Stimulated activated CD4-positive, alpha-beta T cell treated with anti-CD3 and anti-CD28 coated beads, TNF-alpha, amount 100 ng/mL, for 24 hours (primary cell): ENCODE results near the gene ZNF428.
"Not testable (repeated sequence)": the region's sequence is repeated elsewhere in the genome, so short reads cannot be mapped to it uniquely, and the experiment has no call there.

Source experiments
- DNase-seq, 3 experiments: peaks; one replicate each; pipeline ENCODE4 v3.0.0-alpha.2; 2020; ENCODE audit warnings: low read depth in 3 of 3

The ZNF428 gene

GRCh38 chr19:43618921-43619261 lies 538 bp downstream of the ZNF428 start:
- DNase-seq = peak in 2 of 3 experiments; percentile 27 to 49

- no peak for DNase-seq
These were observed 2.5 kb downstream of the ZNF428 start for GRCh38 chr19:43616954-43617353.

DNA sequence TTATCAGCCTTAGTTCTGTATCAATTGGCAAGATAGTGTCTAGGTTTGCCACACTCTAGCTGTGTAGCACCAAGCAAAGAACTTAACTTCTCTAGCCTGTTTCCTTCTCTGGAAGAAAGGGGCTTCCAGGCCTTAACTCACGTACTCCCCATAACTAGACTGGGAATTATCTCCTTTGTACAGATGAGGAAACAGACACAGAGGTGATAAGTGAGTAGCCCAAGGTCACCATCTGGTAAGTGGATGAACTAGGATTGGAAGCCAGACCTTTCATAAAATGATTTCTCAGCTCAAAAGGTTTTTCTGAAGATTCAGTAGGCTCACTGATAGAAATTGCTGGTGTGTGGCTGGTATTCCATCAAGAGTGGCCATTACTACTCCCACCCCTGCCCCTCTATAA lies 3.1 kb downstream of the ZNF428 start:
- no peak for DNase-seq

DNA sequence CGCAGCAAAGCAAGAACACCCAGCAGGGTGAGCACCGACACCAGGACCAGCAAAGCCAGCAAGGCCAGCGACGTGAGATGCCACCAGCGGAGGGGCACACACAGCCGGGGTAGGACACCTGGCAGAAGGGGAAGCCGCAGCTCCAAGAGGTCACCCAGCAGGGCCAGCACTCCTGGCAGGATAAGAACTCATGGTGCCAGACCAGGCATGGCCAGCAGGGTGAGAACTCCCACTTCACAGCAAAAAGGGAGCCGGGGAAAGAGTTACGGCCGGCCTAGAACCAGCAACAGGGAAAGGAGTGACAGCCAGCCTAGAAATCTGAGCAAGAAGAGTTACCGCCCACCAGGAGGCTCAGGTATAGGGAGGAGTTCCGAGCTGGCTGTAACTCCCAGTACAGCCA lies 7.1 kb downstream of the ZNF428 start:
- no peak for DNase-seq

- DNase-seq = no peak
These were observed 7.6 kb downstream of the ZNF428 start, which contains the start of gene SRRM5 for GRCh38 chr19:43611788-43612187. TSS of gene SRRM5 (plus strand) at chr19:43612088. CDS start at chr19:43612122, 34 bp downstream.

DNA sequence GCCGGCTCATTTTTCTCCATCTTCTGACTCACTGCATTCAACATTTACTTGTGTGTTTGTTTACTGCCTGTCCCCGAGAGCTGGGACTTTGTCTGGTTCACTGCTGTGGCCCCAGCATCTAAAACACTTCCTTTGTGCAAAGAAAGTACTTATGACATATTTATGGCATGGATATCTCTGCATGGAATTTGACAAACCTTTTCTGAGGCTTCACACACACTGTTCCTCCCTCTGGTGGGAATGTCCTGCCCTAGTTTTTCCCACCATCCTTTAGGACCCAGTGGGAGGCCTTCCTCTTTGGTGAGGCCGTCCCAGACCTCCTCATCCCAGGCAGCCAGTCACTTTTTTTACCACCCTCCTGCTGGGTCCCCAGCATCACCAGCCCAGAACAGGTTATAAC lies 8.9 kb downstream of the ZNF428 start:
- DNase-seq = no peak

GRCh38 chr19:43609872-43610271 lies 9.6 kb downstream of the ZNF428 start:
- no peak for DNase-seq

DNA sequence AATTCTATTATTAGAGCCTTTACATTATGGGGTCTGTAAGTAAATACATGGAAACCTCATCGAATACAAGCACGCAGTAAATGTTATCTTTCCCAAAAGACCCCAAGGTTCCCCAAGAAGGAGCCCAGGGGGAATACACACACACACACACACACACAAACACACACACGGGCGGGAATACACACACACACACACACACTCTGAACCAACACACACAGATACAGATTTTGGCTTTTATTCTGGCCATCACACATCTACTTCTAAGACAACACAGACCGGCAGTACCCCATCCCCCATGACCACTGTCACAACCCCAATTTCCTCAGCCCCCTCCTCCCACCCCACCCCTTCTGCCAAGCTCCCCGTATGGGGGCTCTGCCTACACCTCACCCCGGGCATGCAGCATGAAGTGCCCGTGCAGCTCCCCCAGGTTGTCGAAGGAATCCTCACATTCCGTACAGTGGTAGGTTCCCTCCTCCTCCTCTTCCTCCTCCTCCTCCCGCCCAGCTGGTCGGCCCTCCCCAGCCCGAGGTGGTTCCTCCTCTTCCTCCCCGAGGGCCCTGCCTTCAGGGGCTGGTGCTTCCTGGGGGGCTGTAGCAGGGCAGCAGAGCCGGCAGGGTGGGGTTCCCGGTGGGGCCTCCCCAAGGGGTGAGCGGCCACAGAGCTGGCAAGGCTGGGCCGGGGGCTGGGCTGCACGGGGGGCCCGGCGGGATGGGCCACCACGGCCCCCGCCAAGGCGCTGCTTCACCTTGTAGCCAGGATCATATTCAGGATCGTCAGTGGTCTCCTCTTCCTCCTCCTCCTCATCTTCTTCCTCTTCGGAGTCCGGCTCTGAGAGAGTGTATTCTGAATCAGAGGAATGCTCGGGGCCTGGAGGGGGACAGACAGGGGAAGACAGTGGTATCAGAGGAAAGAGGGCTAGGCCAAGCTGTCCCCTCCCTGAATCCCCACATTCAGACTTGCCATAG lies 11.9 kb downstream of the ZNF428 start:
- no peak for DNase-seq

- DNase-seq = no peak
These were observed 12.7 kb downstream of the ZNF428 start for GRCh38 chr19:43606569-43607229.

DNA sequence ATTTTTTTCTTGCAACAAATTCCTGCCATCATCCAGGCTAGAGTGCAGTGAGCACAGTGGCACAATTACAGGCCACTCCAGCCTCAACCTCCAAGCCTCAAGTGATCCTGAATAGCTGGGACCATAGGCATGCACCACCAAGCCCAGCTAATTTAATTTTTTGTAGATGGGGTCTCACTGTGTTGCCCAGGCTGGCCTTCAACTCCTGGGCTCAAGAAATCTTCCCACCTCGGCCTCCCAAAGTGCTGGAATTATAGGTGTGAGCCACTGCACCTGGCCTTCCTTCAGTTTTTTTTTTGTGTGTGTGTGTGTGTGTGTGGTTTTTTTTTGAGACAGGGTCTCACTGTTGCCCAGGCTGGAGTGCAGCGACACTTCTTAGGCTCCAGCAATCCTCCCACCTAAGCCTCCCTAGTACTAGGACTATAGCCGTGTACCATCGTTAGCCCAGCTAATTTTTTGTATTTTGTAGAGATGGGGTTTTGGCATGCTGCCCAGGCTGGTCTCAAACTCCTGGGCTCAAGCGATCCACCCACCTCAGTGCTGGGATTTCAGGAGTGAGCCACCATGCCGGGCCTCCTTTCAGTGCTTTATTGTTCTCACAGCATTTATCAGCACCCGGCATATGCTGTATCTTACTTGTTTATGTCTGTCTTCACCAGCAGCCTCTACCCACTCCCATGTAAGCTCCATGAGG lies 13.4 kb downstream of the ZNF428 start:
- DNase-seq = no peak

DNA sequence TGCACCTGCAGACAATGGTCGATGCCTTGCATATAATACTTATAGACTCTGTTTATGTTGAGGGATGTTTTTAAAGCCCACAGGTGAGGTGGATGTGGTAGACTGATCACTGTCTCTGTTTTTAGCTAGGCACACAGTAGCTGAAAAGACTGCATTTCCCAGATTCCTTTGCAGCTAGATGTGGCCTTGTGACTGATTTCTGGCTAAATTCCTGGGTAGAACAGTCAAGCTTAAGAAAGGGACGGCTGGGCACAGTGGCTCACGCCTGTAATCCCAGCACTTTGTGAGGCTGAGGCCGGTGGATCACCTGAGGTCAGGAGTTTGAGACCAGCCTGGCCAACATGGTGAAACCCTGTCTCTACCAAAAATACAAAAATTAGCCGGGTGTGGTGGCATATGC lies 19.1 kb downstream of the ZNF428 start:
- DNase-seq = not testable (repeated sequence)

DNA sequence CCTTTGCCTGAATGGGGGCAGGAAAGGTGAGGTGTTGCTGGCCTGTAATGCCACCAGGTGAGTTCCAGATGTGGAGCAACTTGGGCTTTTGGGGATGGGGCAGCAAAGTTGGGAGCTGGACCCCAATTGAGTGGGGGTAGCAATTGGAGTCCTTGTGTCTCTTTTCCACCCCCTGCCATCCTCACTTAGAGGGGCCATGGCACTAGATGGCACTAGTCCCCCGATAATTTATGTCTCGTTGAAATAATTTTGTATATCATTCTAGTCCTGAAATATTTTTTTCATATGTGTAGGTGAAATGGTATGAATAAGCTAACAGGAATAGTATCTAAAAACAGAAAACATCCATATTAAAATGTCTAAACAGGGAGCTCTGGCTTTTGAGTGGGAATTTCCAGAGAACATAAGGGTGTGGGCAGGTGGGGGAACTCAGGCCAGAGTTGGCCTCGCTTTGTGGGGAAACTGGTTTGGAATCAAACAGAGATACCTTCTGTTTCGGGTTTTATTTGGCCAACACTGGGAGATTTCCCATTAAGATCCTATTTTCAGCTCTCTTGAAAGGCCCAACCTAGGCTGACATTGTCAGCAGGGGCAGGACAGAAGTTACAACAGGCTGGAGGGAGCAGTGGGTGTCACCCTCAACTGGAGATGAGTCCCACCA lies 19.7 kb downstream of the ZNF428 start:
- no peak for DNase-seq

GRCh38 chr19:43598445-43599240 lies 20.8 kb downstream of the ZNF428 start:
- no peak for DNase-seq

- no peak for DNase-seq
These were observed 21.6 kb downstream of the ZNF428 start for GRCh38 chr19:43597876-43598275.

GRCh38 chr19:43596842-43597461 lies 22.5 kb downstream of the ZNF428 start:
- DNase-seq = no peak

DNA sequence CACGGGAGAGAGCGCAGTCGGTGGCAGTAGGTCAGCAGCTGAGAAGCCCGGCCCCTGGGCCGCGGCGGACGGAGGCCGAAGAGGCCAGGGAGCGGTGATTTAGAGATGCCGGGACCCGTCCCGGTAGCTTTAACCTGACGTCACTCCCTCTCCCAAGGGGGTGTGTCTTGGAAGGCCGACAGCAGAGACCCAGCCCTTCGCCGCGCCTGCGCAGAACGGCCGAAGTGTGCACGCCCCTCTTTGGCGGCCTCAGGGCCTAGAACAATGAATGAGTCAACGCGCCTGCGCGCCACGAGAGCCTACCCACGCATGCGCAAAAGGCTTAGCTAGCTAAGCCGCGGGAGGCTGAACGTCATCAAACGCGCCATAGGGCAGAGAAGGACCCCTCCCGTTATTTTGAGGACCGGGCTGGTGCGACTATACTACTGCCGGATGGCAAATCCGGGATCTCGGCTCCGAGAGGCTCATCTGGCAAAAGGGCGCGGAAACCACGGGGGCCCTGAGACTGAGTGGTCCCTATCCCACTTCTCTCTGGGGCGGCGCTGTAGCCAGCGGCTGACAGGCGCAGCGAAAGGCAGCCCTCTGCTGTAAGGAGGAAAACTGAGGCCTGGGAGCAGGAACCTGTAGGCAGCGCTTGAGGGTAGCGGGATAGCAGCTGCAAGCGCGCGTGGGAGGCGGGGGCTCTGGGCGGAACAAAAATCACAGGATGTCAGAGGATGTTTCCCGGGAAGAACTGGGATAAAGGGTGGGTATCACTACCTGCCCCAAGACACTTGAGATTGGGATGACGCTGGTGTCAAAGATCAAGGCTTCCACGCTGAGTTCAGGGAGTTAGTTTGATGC lies 23.2 kb downstream of the ZNF428 start, which contains the start of the genes IRGQ and ZNF576:
Gene IRGQ, minus strand, starts transcription at position 136 of the 843 bp plus-strand sequence. CDS start 796 bp downstream, outside the sequence.
Gene ZNF576, plus strand, starts transcription at position 597 of the 843 bp plus-strand sequence. CDS start 514 bp downstream, outside the sequence.
- peak; percentile 100 for DNase-seq

- DNase-seq = no peak
These were observed 23.8 kb downstream of the ZNF428 start for GRCh38 chr19:43595605-43595998.

DNA sequence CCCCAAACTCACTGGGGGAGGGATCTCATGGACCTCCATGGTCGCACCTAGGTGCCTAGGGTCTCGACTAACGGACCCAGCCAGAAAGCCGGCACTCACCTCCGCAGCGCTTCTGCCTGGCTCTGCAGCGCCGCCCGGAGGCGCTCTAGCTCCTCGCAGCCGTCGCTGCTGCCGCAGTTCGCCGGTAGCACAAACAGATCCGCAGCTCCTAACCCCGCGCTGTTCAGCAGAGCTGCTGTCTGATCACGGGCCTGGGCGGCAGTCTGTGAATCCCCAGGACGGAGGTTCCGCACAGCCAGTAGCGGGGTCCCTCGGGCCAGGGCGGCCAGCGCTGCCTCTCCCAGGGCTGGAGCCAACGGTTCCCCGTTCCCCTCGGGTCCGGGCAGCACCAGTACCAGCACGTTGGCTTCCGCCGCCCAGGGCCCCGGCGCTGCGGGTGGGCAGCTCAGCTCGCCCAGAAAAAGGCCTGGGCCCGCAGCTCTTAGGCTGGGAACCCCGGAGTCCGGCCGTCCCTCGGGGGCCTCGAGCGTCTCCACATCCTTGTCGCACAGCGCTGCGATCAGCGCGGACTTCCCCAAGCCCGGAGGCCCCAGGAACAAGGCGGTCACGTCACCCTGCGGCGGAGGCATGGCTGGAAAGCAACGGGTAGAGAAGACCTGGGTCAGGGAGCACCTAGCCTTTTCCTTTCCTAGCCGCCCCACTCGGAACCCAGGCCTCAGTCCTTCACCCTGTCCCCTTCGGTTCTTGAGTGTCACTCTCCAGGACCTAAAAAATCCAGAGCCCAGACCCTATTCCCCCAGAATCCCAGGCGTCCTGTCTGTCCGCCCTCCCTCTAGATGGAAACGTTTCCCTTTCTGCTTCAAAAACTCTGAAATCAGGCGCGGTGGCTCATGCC lies 24.5 kb downstream of the ZNF428 start:
- DNase-seq = peak; percentile 46 to 65 (median 49)
